Left hindlimb (tissue), 1 donor: ENCODE measurements around the gene PNMA1.

ENCODE experiments used
- DNase-seq: peaks from one replicate; pipeline ENCODE4 v3.0.0-alpha.2; 2018

PNMA1 gene, protein sequence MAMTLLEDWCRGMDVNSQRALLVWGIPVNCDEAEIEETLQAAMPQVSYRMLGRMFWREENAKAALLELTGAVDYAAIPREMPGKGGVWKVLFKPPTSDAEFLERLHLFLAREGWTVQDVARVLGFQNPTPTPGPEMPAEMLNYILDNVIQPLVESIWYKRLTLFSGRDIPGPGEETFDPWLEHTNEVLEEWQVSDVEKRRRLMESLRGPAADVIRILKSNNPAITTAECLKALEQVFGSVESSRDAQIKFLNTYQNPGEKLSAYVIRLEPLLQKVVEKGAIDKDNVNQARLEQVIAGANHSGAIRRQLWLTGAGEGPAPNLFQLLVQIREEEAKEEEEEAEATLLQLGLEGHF

DNA sequence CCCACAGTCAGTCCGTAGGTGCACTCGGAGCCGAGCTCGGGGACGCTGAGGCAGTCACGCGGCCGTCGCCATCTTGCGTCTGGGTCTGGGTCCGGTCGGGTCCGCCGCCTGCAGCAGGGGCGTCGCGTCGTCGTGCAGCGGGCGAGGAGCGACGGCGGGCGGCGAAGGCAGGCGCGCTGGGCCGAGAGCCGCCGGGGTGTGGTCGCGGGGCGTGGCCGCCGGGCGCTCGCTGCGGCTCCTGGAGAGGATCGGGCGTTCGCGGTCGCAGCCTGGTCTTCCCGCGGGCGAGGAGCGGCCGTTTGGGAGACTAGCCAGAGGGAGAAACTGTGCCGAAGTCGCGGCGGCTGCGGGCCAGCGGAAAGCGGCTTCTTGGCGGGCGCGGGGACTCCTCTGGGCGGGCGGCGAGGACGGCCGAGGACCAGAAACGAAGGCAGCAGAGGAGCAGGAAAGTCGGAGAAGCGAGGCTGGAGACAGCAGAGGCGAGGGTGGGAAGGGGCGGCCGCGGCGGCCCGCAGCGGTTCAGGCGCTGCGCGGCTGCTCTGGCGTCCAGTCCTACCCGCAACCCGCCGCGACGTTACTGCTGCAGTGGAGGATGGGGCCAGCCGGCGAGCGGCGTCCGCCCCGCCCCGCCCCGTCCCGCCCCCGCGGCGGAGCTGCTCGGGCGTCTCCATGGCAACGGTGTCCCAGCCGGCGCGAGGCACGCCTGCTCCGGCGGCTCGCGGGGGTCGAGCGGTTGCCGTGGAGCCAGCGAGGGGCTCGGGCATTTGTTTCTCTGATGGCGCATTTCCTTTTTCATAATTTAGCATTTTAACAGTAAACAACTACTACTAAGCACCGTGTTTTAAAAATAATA, at the start of gene PNMA1:
PNMA1 (minus strand) TSS at position 582 of the 853 bp plus-strand sequence. CDS start 745 bp downstream, outside the sequence.
- peak; percentile 93 for DNase-seq

DNA sequence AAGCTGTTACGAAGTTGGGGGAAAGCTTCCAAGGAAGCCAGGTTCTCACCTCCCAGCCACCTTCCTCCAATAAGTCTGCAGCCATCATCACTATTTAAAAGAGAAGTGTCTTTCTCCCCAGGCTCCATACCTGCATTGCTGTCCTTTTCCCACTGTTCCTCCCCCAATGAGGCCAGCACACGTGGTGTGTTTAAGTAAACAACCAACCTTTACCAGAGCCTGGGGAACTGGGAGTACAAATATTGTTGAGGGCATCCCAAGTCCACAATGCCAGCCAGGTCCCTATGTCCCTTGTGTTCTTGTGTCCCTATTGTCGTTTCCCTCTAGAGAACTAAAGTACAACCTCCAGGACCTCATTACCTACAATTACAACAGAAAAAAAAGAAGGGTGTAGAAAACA, 49.2 kb upstream of the PNMA1 start:
- no peak for DNase-seq

DNA sequence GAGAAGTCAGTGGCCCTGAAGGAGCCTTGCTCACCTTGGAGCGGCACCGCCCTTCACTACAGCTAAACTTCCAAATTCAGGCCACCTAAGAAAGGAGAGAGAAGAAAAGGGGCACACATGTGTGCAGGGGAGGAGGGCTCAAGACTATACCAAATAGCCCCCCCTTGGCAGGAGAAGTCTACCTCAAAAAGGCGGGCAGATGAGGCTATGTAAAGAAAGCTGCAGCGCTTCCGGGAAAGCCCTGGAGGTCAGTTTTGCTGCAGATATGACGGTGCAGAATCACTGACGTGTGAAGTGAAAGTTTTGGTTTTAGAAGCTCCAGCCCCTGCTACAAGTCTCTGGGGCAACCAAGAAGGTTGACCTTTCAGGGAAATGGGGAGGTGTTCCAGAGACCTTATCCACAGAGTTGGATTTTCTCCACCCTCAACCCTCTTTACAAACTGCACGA, 48.2 kb upstream of the PNMA1 start:
- peak; percentile 13 for DNase-seq

DNA sequence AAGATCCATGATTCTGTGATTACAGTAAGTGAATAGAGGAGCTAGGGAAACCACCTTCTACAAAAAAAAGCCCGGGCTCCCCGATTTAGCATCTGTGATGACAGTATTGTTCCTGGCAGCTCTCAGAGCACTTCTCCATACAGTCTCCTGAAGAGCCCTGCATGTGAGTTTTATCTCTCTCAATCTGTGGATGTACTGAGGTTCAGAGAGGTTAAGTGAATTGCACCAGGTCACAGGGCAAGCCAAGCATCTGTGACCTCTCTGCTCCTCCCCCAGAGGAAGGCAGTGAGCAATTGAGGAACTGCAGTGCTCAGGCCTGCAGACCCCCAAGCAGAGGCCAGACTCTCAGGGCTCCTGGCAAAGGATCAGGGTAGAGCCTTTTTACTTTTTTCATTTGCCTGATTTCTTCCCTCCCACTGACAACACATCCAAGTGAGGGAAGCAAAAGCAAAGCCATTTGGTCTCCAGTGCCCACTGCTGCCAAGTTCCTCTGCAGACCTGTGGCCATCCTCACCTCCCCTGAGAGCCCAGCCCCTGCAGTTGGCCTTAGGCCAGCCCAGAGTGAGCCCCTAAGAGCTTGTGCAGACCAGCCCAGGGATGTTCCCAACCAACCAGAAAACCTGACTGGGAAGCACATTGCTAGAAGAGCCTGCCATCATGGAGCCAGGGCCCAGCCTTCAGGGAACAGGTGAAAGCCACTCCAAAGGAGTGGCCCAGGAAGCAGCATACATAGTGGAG, 47.6 kb upstream of the PNMA1 start:
- DNase-seq, result no peak

DNA sequence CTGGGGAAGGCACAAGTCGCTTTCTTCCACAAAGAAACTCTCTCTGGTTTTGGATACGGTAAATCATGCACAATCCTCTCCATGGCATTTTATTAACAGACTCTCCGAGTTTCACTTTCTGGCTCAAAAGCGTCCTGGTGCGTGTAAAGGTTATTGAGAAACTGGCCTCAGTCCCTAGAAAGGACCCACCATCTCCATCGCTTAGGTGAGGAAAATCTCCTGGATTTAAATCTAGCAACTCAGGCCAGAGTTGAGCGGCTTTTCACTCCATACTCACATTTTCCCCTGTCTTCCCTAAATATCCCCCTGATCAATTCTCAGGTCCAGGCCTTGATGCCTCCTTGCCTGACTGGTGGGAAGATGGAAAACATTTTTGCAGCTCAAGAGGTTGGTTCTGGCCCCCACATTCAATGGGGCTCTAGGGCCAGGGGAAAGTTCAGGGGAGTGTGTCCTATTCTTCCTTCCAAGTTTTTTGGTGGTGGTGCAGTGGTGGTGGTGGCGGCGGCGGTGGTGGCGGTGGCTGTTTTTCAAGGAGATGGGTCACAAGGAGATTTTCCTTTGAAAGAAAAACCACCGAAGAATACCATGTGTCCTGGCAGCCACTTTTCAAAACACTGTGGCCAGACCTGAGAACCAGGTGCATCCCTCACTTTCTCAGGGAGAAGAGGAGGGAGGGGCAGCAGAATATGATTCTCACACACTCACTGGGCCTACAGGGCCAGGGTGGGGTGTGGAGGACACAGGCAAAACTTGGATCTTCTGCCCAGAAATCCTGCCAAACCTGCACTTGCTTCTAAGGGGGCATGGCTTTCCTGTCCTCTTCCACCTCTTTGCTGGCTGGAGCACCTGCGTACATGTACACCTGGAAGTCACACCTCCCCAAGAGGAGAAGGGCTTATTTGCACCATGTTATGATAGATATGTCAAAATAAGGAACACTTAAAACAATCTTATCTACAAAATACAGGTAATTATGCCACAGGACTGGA, 46.7 kb upstream of the PNMA1 start:
- peak; percentile 33 for DNase-seq

DNA sequence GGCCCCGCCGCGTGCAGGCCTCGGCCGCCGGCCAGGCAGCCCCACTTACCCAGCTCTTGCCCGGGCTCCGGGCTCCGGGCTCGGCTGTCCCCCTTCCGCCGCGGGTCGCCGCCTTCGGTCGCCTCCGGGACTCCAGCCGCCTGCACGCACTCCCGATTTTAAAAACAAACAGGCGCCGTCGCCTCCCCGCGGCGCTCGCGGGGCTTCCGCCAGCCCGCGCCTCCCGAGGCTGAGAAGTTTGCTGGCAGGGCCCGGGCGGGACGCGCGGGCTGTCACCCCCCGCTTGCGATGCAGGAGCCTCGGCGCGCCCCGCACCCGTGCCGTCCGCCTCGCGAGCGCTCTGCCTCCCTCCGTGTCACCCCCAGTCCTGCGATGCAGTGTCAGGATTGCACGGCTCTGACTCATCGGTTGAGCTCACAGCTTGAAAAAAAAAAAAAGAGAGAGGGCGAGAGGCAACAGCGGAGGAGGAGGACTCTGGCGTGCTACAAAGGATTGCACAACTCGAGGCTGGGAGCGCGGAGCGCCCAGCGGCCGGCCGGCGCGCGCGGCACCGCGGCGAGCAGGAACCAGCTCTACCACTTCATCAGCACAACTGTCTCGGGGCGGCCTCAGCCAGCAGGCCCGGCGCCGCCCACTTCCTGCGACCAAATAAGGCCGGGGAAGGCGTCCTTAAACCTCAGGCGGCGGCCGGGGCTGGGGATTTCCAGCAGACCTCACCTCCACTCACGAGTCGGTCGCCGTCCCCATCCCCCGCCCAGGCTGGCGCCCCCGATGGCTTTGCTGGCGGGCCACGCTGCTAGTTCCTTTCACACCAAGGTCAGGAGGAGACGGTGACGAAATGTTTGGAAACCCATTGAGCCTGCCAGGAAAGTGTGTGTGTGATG, 45.8 kb upstream of the PNMA1 start:
- DNase-seq, result peak; percentile 97

DNA sequence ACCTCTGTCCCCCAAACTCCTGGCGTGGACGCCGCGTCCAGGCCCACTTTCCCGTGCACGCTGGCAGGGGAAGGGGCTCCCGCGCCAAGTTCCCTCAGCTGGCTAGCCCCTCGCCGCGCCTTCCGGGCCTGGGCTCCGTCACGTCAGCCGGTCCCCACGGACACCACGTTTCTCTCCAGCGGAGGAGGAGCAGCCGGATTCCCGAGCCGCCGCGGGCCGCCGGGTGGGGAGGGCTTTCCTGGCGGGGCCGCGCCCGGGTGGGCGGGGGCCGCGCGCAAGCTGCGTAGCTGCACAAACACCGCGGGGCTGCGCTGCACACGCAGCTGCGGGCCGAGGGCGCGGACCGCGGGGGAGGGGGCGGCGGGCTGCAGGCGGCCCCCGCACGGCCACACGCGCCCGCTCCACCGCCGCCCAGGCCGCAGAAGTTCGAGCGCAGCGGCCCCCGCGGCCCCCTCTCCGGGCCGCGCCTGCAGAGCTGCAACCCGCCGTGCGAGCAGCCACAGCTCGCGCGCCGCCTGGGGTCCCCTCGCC, 45.1 kb upstream of the PNMA1 start:
- peak; percentile 87 for DNase-seq

DNA sequence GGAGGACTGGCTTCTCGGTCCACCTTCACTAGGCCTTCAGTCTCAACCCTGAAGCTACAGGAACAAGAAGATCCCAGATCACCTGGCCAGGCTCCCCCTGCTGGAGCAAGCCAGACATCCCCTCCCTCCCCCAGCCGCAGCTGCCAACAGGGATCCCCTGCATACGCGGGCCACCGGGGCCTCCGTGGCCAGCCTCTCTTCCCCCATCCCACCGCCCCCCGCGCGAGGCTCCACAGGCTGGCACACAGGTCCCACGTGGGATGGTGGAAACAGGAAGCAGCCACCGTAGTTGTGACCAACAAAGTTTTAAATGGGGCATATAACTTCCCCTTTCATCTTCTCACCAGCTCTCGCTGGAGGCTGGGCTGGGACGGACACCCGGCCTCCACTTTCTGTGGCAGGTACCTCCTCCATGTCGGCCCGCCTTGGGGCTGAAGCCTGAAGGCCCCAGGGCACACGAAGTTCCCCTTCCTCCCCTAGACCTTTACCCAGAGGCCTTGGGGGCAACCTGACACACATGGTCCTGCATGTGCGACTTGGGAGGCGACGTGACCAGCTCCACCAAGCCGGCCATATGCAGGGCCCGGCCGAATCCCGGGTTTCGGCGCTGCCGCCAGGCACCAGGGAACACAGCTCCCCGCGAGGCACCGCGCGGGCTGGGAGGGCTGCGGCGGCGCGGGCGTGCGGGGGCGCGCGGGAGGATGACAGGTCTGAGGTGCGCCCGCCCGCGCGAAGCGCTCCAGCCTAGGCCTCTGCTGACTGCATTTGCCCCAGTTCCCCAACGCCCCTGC, 44.4 kb upstream of the PNMA1 start:
- DNase-seq, result peak; percentile 67

DNA sequence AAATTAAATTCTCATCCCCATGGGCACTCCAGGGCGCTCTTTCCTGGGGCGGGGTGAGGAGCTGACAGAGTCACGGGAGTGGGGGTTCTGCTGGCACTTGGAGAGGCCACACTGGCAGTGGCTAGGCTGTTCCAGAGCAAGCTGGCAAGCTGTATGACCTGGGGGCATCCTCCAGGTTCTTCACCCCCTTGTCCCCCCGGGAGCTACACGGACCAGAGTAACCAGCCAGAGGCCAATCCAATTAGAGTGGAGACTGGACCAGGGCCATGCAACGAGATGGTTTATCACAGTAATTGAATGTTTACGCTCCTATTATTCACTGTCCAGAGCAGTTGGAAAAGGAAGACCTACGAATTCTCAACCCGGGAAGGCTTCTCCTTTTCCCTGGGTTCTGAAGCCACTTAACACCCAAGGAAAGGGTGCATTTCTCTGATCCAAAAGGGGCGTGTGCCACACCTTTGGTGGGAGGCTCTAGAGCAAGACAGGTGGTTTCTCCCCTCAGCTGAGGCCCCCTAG, 43.8 kb upstream of the PNMA1 start:
- DNase-seq, result peak; percentile 27

DNA sequence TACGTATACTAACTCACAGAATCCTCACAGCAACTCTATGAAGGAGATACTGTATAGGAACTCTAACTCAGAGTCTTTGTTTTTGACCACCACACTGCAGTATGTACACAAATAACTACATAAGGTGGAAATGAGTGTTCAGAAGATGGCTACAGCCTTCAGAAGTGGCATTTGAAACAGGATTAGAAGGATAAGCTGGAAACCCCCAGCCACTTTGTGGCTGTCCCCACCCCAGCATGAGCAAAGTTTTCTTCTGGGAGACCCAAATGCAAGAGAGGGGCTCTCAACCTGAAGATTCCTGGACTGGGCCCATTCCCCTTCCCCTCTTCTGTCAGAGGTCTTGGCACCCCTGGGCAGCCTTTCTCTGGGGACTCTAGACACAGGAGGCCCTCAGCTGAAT, 43.2 kb upstream of the PNMA1 start:
- no peak for DNase-seq

DNA sequence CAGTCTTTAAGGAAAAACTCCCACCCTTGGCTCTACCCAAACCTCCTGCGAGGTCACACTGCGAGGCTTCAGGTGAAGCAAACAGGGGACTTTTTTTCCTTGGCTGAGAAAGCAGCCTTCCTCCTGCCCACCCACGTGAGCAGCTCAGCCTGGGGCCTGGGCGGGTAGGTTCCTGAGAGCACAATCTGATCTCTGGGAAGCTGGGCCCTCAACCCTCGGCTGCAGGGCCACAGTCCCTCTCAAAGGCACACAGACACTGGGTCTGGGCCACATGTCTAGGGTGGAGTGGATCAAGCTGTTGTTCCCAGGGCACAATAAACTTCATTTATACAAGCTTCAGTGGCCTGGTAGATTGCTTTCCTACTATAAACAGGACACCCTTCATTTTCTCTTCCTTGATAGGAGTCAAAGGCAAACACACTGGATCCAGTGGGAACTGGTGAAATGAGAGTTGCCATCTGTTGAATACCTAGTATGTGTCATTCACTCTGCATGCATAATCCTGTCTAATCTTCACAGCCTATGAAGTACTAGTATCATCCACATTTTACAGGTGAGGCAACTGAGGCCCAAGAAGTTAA, 41.3 kb upstream of the PNMA1 start:
- DNase-seq, result no peak

DNA sequence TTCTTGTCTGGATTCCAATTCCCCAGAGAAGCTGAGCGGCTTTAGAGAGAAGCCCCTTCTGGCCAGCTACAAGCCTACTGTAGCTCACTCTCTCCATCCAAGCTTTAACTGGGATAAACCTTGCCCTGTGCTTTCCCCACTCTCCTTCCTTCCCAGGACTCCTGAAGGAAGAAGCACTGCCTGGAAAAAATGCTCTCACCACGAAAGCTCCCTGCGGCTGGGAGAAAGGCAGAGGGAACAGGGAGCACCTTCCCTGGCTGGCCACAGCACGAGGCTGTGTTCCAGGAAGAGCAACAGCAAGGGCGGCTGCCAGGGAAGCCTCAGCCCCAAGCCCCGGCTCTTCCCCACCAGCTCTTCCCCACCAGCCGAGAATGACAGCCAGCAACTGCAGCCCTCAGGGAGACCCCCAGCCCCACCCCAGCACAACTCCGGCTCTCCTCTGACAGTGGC, 40.8 kb upstream of the PNMA1 start:
- peak; percentile 86 for DNase-seq

DNA sequence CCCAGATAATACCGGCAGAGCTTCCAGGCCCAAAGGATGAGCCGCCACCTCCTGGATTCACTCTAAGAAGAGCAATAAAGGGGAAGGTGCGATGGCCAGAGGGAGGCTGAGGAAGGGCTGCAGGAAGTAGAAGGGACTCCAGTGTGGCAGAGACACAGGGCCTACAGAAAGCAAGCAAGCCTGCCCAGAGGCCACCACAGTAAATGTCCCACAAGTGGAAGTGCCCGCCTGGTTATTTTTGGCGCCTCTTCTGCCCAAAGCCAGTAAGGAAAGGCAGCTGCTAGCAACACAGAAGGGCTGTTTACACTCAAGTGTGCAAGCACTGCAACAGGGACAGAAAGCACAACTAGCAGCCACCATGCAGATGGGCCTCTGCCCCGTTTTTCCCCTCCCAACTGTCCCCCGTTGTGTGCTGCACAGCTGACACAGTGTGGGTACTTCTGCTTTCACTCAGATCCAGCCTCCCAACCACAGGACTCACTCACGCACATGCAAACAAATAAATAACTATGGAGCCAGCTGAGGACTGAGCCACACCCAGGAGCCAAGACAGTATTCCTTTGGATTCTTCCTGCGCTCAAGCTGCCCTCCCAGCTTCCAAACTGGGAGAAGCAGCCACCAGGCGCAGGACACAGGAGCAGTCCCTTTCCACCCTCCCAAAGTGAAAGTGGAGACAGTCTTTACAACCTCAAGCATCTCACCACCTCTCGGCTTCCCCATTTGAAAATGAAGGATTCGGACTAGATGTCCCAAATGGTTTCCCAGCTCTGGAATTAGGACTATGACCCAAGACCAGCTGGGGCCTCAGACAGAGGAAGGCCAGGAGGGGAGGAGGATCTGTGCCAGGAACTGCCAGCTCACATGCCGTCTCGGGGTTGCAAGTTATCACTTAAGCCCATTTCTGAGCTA, 40.0 kb upstream of the PNMA1 start:
- peak; percentile 52 for DNase-seq

DNA sequence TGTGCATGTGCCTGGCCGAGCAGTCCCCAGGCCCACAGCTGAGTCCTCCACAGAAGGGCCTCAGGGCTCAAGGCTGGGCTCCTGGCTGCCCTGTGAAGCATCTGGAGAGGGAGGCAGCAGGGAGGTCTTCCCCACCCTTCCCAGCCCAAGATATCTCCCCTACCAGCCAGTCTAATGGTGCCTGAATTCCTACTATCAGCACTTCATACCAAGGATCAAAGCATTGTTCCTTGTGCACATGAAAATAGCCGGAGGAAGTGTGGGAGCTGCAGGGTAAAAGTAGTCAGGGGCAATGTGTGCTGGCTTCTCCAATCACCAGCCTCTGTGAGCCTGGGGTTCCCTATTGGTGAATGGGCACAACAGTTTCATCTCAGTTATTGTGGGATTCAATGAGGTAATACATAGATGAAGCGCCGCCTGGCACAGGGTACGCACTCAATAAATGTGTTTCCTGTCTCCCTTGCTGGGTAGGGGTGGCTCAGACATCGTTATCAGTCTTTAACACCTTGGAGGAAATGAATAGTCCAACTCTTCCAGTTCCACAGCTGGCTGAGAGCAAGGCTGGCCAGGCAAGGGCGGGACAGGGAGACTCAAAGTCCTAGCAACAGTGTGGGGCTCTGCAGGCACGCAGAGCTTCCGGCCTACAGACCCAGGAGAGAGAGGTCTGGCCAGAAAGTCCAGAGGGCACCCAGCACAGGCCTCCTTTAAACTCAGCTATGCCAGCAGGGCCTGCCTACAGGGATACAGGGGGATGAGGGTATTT, 39.1 kb upstream of the PNMA1 start:
- peak; percentile 51 for DNase-seq

DNA sequence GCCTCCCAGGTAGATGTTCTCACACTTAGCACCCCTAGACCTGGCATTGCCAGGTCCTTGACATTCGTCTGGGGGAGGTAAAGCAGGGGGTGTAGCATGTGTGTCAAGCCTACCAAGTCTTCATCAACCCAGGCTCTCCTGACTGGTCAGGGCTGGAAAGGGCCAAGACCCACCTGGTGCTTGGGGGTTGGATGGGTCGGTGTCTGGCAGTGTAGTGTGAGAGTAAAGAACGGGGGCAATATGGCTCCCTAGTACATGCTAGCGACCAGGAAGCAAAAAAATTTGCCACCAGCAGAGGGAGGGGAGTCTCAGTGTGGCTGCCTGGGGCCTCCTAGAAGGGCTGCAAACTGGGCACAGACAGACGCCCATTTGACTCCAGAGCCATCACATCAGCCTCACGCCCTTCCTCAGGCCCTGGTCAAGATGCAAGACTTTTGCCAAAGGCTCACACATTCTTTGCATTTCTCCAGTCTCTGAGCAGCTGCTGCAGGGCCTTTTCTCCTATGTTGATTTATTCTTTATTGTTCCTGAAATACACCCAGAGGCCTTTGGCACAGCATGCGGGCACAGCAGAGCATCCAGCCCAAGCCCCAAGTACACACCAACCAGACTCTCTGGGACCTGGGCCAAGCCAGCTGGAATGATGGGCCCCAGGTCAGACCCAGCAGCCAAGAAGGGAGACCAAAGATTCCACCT, 38.3 kb upstream of the PNMA1 start:
- peak; percentile 85 for DNase-seq

DNA sequence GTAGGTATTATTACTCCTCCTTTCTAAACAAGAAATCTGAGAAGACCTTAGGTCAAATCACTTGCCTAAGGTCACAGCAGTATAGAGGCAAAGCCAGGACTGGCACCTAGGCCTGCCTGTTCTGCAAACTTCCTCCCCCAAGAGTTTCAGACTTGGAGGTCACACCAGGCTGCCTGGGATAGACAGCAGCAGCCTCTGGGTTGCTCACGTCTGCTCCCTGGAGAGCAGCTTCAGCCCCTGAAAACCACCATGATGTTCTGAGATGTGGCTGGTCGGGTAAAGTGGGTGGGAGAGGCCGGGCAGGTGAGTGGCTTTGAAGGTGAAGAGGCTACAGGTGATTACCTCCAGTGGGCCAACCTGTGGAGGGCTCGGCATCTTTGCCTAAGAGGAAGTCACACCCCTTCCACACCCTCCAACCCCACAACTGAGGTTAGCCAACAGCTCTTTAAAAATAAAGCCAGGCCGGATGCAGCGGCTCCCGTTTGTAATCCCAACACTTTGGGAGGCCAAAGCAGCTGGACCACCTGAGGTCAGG, 37.0 kb upstream of the PNMA1 start:
- DNase-seq, result peak; percentile 29
